Measurements from ENCODE around the gene PRKCE.
"Not testable (repeated sequence)": the region's sequence is repeated elsewhere in the genome, so short reads cannot be mapped to it uniquely, and the experiment has no call there.

Gene PRKCE

DNA sequence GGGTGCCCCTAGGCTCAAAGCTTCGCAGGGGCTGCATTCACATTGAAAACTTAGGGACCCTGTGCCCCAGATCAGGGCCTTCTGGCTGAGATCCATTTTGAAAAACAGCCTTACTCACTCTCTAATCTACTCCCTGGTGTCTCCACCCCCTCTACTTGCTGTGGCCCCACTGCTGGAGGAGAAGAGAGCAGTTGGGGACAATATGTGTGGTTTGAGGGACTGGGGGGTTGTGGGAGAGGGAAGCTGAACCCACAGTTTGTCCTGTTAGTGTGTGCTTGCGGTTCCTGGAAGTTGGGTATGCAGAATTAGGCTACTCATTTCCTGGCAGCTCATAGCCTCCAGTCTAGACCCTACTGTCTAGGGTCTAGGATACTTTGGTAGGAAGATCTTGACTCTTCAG is 211.4 kb downstream of the PRKCE start:
- DNase-seq (ENCODE audit: low read depth), result no peak

GRCh38 chr2:45864121-45864520 is 212.6 kb downstream of the PRKCE start:
- no peak for DNase-seq (ENCODE audit: low read depth)

- DNase-seq (ENCODE audit: low read depth), result no peak
Observed at GRCh38 chr2:45867349-45867748, 215.9 kb downstream of the PRKCE start.

DNA sequence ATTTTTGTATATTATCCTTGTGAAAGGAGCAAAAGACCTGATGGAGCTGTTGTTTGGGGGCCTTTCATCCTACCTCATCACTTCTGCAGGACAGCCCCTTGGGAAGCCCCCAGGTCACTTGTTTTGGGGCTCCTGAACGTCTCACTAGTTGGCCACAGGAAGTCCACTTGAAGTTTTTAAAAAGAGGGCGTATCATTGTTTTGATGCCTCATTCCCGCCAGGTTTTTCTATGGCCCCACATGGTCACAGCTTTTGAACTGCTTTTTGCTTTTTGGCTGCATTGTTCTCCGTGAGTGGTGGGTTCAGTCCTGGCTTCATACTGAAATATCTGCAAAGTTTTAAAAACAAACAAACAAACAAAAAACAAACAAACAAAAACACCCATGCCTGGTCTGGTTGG is 216.3 kb downstream of the PRKCE start:
- DNase-seq (ENCODE audit: low read depth), result no peak

DNA sequence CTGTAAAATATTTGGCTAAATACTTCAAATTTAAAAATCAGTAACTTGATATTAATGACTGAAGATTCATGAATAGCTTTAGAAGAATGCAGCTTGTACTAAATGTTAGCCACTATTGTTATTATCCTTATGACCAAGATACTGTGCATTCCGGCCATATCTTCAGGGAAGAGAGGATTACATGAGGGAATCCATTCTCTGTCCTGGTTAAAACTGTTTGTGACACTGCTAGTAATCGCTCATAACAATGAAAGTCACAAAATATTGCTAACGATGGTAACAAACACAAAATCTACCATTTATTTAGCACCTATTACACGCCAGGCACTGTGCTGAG is 217.7 kb downstream of the PRKCE start:
- DNase-seq (ENCODE audit: low read depth), result no peak

- DNase-seq (ENCODE audit: low read depth), result no peak
Observed at GRCh38 chr2:45871025-45871424, 219.6 kb downstream of the PRKCE start.

- DNase-seq (ENCODE audit: low read depth), result no peak
Observed at GRCh38 chr2:45871541-45871940, 220.1 kb downstream of the PRKCE start.

- DNase-seq (ENCODE audit: low read depth), result no peak
Observed at GRCh38 chr2:45872211-45872610, 220.7 kb downstream of the PRKCE start.

DNA sequence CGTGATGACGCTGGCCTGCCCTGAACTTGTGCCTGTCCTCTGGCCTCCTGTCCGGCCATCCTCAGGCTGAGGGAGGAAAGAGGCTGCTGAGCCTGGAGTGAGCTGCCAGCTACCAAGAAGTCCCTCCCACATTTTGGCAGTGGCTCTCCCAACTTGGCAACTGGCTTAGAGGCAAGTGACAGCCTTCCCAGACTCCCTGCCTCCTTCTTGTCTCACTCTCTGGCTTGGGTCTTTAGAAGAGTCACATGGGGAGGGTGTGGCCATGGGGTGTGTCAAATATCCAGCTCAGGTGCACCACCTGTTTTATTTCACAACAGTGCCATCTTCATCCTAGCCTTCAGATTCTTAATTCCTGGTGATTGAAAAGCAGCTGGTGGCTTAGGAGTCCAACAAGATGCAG is 222.9 kb downstream of the PRKCE start:
- no peak for DNase-seq (ENCODE audit: low read depth)

- DNase-seq (ENCODE audit: low read depth), result no peak
Observed at GRCh38 chr2:45876611-45877010, 225.1 kb downstream of the PRKCE start.

- DNase-seq (ENCODE audit: low read depth), result no peak
Observed at GRCh38 chr2:45879406-45879805, 227.9 kb downstream of the PRKCE start.

GRCh38 chr2:45879936-45880335 is 228.5 kb downstream of the PRKCE start:
- no peak for DNase-seq (ENCODE audit: low read depth)

DNA sequence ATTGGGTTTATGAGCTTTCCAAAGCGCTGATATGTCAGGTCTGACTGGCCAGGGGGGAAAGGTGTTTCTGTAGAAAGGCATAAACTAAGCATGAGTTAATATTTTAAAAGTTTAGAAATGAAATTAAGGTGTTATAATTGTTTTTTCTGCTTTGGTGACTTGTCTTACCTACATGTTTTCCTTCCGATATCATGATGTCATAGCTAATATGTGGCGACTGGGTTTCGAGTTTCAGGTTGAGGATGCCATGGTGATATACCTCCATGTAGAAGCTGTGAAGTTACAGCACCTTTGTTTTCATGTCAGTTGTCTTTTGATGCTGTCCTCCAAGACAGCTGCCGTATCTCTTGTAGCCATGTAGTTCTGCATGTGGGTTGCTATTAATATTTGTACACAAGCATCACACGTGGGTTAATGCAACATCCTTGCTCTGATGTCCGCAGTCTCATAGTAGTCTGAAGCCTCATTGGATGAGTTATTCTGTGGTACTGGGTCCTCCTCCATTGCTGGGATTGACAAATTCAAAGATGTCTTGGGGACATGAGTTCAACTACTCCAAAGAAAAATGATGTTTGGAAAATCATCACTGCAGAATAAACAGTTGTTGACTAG is 230.6 kb downstream of the PRKCE start:
- no peak for DNase-seq (ENCODE audit: low read depth)

DNA sequence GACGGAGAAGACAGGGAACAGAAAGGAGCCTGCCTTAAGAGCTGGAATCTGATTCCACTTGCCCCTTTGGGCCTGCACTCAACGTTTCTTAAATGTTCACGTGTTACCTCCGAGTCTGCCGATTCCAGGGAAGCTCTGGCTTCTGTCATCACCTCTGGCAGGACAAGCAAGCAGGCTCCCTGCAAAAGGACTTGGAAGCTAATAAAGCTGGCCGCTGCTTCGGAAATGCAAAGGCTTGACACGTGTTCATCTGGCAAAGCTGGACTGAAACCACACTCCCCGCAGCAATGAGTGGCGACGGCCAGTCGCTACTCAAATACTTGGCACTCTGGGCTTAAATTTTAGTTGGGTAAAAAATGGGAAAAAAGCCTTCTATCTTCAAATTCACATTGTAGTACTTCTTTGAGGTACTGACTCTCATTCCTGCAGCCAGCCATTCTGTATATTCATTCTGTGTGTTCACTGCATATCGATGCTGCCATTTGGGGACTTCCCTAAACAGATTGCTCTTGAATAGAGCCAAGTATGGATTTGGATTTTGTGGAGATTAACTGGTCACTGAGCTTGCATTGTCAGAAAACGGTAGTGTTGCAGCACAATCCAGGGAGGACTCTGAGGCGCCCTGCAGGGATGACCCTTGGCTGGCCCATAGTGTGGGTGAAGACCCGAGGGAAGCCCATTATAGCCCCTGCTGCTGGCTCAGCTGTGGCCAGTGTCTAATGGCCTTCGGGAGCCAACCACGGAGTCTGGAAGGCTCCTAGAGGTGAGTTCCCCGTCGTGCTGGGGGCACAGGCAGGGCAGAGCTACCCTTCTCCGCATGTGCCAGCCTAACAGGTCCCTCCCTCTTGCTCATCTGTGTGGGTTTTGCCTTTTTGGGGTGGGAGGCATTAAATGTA is 231.5 kb downstream of the PRKCE start:
- DNase-seq (ENCODE audit: low read depth), result no peak

GRCh38 chr2:45883603-45884000 is 232.1 kb downstream of the PRKCE start:
- no peak for DNase-seq (ENCODE audit: low read depth)

- DNase-seq (ENCODE audit: low read depth), result no peak
Observed at GRCh38 chr2:45884126-45884525, 232.7 kb downstream of the PRKCE start.

- no peak for DNase-seq (ENCODE audit: low read depth)
Observed at GRCh38 chr2:45885171-45885621, 233.7 kb downstream of the PRKCE start.

DNA sequence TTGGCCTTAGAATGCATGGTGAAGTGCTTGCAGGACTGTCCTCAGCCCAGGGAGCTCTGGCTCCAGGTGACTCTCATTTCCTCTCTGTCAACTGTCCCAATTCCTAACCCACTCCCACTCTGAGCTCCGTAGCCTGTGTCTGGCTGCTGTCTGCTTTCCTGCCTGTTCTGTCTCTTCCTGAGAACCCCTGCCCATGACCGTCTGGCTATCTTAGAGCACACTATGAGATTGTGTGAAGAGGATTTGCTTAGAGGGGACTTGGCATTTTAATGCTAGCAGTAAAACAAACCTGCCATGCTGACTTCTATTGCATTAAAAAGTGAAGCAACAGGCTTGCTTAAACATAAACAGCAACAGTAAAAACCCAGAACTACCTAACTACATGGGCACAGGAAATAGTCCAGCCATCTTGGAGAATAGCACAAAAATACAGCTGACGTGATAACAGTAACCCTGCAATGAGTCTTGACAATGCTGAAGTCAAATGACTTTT is 234.7 kb downstream of the PRKCE start:
- DNase-seq (ENCODE audit: low read depth), result no peak

DNA sequence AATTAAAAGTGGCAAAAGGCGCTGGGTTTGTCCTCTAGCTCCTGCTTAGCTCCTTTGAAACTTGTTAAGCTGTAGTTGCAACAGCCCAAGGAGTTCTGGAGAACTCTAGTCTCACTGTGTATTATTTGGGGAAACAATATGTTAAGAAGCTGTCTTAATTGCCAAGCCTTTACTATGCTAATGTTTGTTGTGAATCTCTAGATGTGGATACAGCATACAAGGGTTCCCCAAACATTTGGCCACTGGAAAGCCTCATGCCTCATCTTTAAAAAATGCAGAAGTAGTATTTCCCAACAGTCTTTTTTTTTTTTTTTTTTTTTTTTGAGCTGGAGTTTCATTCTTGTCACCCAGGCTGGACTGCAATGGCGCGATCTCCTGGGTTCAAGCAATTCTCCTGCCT is 236.7 kb downstream of the PRKCE start:
- no peak for DNase-seq (ENCODE audit: low read depth)

DNA sequence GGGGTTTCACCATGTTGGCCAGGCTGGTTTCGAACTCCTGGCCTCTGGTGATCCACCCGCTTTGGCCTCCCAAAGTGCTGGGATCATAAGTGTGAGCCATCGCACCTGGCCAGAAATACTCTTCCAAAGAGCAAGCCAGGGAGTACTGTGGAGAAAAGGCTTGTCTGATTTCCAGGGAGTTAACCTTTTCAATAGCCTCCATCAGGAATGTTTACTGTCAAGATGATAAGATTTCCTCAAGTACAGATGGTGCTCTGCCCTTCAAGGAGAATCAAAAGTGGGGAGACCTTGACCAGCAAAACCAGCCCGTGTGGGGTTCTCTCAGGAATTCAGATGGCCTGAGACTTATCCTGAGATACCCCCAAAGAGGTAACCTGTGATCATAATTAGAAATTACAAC is 237.2 kb downstream of the PRKCE start:
- DNase-seq (ENCODE audit: low read depth), result no peak

GRCh38 chr2:45889053-45889452 is 237.6 kb downstream of the PRKCE start:
- DNase-seq (ENCODE audit: low read depth), result no peak

- no peak for DNase-seq (ENCODE audit: low read depth)
Observed at GRCh38 chr2:45889620-45890370, 238.3 kb downstream of the PRKCE start.

DNA sequence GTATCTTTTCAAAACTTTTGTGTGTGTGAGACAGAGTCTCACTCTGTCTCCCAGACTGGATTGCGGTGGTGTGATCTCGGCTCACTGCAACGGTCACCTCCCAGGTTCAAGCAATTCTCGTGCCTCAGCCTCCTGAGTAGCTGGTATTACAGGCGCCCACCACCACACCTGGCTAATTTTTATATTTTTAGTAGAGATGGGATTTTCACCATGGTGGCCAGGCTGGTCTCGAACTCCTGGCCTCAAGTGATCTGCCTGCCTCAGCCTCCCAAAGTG is 238.8 kb downstream of the PRKCE start:
- not testable (repeated sequence) for DNase-seq (ENCODE audit: low read depth)
